ENCODE data around the gene TRIM25.
A peak's percentile ranks its signal among the peaks of the same experiment; 100 is the strongest.

The TRIM25 gene

GRCh38 chr17:56892333-56892732 is 21.5 kb downstream of the TRIM25 start:
- DNase-seq, result no peak

- no peak for DNase-seq
Measured at GRCh38 chr17:56891751-56892150, 22.1 kb downstream of the TRIM25 start.

GRCh38 chr17:56890906-56891674 is 22.8 kb downstream of the TRIM25 start:
- DNase-seq, result no peak

- DNase-seq, result no peak
Measured at GRCh38 chr17:56890390-56890789, 23.5 kb downstream of the TRIM25 start.

GRCh38 chr17:56887552-56888467 is 26.0 kb downstream of the TRIM25 start:
- DNase-seq, result no peak

- no peak for DNase-seq
Measured at GRCh38 chr17:56887105-56887504, 26.7 kb downstream of the TRIM25 start.

GRCh38 chr17:56886288-56886731 is 27.5 kb downstream of the TRIM25 start:
- peak in 1 of 2 experiments; percentile 45 for DNase-seq

- DNase-seq, result no peak
Measured at GRCh38 chr17:56885312-56885657, 28.6 kb downstream of the TRIM25 start.

- no peak for DNase-seq
Measured at GRCh38 chr17:56884483-56885311, 29.2 kb downstream of the TRIM25 start.

GRCh38 chr17:56883616-56884015 is 30.2 kb downstream of the TRIM25 start:
- no peak for DNase-seq

GRCh38 chr17:56881685-56882295 is 32.1 kb downstream of the TRIM25 start:
- no peak for DNase-seq

- no peak for DNase-seq
Measured at GRCh38 chr17:56880571-56880970, 33.3 kb downstream of the TRIM25 start.

- DNase-seq, result no peak
Measured at GRCh38 chr17:56880133-56880532, 33.7 kb downstream of the TRIM25 start.

- no peak for DNase-seq
Measured at GRCh38 chr17:56879280-56879679, 34.6 kb downstream of the TRIM25 start.

GRCh38 chr17:56876766-56877179 is 37.1 kb downstream of the TRIM25 start:
- no peak for DNase-seq

GRCh38 chr17:56870081-56870651 is 43.7 kb downstream of the TRIM25 start:
- no peak for DNase-seq

GRCh38 chr17:56868716-56869115 is 45.1 kb downstream of the TRIM25 start:
- DNase-seq, result no peak

- no peak for DNase-seq
Measured at GRCh38 chr17:56867948-56868376, 45.9 kb downstream of the TRIM25 start.

GRCh38 chr17:56866496-56866895 is 47.4 kb downstream of the TRIM25 start:
- peak in 1 of 2 experiments; percentile 11 for DNase-seq

GRCh38 chr17:56866076-56866475 is 47.8 kb downstream of the TRIM25 start:
- no peak for DNase-seq

GRCh38 chr17:56863974-56864373 is 49.9 kb downstream of the TRIM25 start:
- DNase-seq, result no peak

GRCh38 chr17:56861899-56862298 is 52.0 kb downstream of the TRIM25 start:
- no peak for DNase-seq

Data from NCI-H526 (cell line).